ENCODE measurements around the gene DDX1. TPM values are rescaled to one million over a fixed set of nuclear protein-coding genes. Genes with fewer than 3 reads are reported as not detected.

DDX1 gene
- total and polyA plus RNA-seq, 2 experiments from 2014 or later, result 99.9 to 102 TPM

GRCh38 chr2:15647622-15648590 lies 56.2 kb downstream of the DDX1 start:
- peaks cover 2% of the 10 kb centered on the region; the same call in 1 of the 3 replicates for H3K36me3 Mint-ChIP-seq (ENCODE audit: low read depth)
- no peaks in the 10 kb centered on the region for H3K4me1 ChIP-seq (ENCODE audit: insufficient read depth)
- H3K4me2 ChIP-seq, result no peak overlapping the region
- no peaks in the 10 kb centered on the region for H4K20me1 ChIP-seq (replicated peaks; ENCODE audit: insufficient read depth)
- no peaks in the 10 kb centered on the region for H3K27me3 ChIP-seq (ENCODE audit: insufficient read depth)
- no peak overlapping the region for H3K27ac ChIP-seq (ENCODE audit: low read depth)
- DNase-seq (ENCODE audit: low spot score) (peak; percentile 23), ATAC-seq (peak; percentile 38; the same call in 1 of the 3 replicates)
- H3K9me3 Mint-ChIP-seq, result no peaks in the 10 kb centered on the region
- H3K79me2 ChIP-seq (replicated peaks; ENCODE audit: insufficient read depth), result no peaks in the 10 kb centered on the region
- H3K9me2 ChIP-seq (ENCODE audit: insufficient read depth), result no peaks in the 10 kb centered on the region
- TF ChIP-seq EZH2 (IDR thresholded peaks at IDR 0.05; ENCODE audit: low read depth, unreplicated experiment) (no peak), CTCF (conservative IDR thresholded peaks at IDR 0.05; ENCODE audit: low read depth in 2 of 2) (peak in 1 of 2 experiments; percentile 12; a peak in 1 of 4 replicates)
- H3F3A ChIP-seq (replicated peaks; ENCODE audit: low read depth), result no peaks in the 10 kb centered on the region
- H3K4me3 Mint-ChIP-seq, result no peak overlapping the region
- no peak overlapping the region for H2AFZ ChIP-seq
- H3K27me3 Mint-ChIP-seq (ENCODE audit: insufficient read depth, low read depth, poor library complexity), result peaks cover 9% of the 10 kb centered on the region
- no peaks in the 10 kb centered on the region for H3K36me3 ChIP-seq (ENCODE audit: insufficient read depth)
- H3K4me1 Mint-ChIP-seq, result peaks cover 8% of the 10 kb centered on the region
- H3K27ac Mint-ChIP-seq, result no peak overlapping the region
- H3K4me3 ChIP-seq, result no peak overlapping the region

- ATAC-seq, result no peak
- Histone ChIP-seq H3K36me3 (ENCODE audit: insufficient read depth) (no peaks in the 10 kb centered on the region), H3K4me1 (ENCODE audit: insufficient read depth) (no peaks in the 10 kb centered on the region), H4K20me1 (replicated peaks; ENCODE audit: insufficient read depth) (no peaks in the 10 kb centered on the region), H3K4me2 (no peak overlapping the region), H3K4me3 (no peak overlapping the region), H3K79me2 (replicated peaks; ENCODE audit: insufficient read depth) (no peaks in the 10 kb centered on the region), H2AFZ (no peak overlapping the region), H3K9me2 (ENCODE audit: insufficient read depth) (no peaks in the 10 kb centered on the region), H3F3A (replicated peaks; ENCODE audit: low read depth) (no peaks in the 10 kb centered on the region), H3K27me3 (ENCODE audit: insufficient read depth) (no peaks in the 10 kb centered on the region), H3K27ac (ENCODE audit: low read depth) (no peak overlapping the region)
- no peaks in the 10 kb centered on the region for H3K36me3 Mint-ChIP-seq (ENCODE audit: low read depth)
- no peak for TF ChIP-seq POLR2AphosphoS5 (IDR thresholded peaks at IDR 0.05; ENCODE audit: low read depth)
- H3K27ac Mint-ChIP-seq, result no peak overlapping the region
- DNase-seq (ENCODE audit: low spot score), result no peak
- H3K9me3 Mint-ChIP-seq, result no peaks in the 10 kb centered on the region
- H3K27me3 Mint-ChIP-seq (ENCODE audit: insufficient read depth, low read depth, poor library complexity), result peaks cover 9% of the 10 kb centered on the region
- peaks cover 8% of the 10 kb centered on the region for H3K4me1 Mint-ChIP-seq
- H3K4me3 Mint-ChIP-seq, result no peak overlapping the region
These were observed 57.2 kb downstream of the DDX1 start for GRCh38 chr2:15648593-15649525.

Measured in GM23338 (cell line).